ENCODE data around the gene NME3.

Gene NME3

DNA sequence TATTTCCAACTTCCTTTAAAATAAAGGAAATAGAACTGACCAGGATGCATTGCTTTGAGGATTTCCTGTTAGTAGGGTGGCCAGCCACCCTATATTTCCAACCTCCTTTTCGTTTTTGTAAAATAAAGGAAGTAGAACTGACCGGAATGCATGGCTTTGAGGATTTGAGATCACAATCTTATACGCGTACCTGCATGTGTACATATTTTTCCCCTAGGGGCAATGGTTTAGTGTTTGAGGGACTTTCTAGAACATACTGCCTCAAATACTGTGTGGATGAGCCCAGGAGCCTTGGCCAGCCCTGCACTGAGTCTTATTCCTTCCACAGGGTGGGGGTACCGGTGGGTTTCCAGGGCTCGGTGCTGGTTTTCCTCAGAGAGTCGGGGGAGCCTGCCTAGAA is 39.7 kb downstream of the NME3 start:
- in situ Hi-C loops (cut with HindIII; ENCODE audit: low sequenced_read_pairs), result no loop called here

DNA sequence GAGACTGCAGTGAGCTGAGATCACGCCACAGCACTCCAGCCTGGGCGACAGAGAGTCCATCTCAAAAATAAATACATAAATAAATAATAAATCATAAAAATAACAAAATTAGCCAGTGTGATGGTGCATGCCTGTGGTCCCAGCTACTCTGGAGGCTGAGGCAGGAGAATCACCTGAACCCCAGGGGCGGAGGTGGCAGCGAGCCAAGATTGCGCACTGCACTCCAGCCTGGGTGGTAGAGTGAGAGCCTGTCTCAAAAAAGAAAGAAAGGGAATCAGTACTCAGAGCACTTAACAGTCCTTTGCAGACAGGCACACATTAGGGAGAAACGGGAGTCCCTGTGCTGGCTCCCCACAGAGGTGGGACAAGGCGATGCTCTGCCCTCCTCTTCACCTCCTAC is 40.3 kb downstream of the NME3 start:
- in situ Hi-C loops (cut with HindIII; ENCODE audit: low sequenced_read_pairs), result no loop called here

DNA sequence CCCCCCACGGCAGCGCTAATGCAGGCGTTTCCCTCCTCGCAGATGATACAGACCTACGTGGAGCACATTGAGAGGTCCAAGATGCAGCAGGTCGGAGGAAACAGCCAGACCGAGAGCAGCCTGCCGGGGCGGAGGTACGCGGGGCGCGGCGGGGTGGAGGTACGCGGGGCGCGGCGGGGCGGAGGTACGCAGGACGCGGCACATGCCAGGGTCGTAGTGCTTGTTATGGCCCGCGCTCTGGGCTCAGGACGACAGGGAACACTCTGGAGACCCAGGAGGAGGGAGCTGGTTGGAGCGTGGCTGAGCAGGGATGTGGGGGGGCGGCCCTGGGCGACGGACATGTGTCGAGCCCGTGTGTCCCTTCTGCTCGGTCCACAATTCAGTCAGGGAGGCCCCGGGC is 41.9 kb downstream of the NME3 start:
- in situ Hi-C loops (cut with HindIII; ENCODE audit: low sequenced_read_pairs), result no loop called here

DNA sequence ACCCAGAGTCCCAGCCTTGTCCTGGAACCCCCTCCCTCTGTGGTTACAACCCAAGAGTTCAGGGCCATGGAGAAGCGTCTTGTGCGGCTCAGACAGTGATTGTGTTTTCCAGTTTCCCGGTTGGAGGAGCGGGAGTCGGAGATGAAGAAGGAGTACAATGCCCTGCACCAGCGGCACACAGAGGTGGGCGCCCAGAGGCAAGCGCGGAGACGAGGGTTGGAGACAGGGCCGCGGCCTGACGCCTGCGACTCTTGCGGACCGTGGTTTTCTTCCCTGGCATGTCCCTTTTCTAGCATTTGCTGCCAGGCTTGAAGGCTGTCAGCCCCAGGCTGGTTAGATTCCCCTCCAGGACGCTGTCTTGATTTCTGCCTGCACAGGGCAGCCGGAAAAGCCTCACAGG is 42.3 kb downstream of the NME3 start:
- in situ Hi-C loops (cut with HindIII; ENCODE audit: low sequenced_read_pairs), result no loop called here

DNA sequence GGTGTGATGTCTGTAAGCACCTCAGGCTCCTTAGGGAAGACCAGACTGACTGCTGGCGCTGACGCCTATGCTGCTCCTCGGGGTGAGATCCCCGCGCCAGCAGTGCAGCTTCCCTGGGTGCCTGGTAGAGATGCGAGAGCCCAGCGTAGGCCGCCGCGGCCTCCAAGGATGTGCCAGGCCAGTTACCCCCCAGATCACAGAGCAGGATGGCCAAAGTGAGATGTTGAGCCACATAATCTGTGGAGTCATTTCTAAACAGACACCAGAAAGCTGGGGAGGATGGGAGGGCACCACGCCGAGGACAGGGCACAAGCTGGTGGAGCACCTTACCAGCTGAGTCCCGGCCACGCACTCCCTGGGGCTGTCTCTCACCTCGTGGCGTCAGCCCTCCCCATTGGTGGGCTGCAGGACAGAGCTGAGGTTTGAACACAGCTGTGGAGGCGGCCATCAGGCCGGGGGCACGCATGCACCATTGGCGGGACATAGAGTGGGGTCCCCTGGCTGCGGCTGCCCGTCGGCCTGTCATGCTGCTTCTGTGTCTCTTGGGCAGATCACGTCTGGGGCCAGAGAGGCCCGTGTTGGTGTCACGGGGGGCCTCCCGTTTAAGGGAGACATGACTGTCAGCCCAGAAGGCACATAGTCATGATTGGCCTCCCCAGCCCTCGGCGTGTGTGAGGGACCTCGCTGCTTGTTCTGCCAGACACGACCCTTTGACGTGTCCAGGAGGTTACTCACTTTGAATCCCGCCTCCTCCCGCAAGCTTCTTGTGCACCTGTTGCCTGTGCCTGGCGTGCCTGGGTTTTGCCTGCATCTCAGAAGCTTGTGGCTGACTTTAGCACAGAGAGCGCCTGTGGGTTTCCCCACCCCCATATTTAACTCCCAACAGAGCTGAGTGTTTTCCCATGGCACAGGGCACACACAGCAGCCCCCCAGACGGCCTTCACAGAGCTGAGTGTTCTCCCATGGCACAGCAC is 43.4 kb downstream of the NME3 start:
- in situ Hi-C loops (cut with HindIII; ENCODE audit: low sequenced_read_pairs), result no loop called here

DNA sequence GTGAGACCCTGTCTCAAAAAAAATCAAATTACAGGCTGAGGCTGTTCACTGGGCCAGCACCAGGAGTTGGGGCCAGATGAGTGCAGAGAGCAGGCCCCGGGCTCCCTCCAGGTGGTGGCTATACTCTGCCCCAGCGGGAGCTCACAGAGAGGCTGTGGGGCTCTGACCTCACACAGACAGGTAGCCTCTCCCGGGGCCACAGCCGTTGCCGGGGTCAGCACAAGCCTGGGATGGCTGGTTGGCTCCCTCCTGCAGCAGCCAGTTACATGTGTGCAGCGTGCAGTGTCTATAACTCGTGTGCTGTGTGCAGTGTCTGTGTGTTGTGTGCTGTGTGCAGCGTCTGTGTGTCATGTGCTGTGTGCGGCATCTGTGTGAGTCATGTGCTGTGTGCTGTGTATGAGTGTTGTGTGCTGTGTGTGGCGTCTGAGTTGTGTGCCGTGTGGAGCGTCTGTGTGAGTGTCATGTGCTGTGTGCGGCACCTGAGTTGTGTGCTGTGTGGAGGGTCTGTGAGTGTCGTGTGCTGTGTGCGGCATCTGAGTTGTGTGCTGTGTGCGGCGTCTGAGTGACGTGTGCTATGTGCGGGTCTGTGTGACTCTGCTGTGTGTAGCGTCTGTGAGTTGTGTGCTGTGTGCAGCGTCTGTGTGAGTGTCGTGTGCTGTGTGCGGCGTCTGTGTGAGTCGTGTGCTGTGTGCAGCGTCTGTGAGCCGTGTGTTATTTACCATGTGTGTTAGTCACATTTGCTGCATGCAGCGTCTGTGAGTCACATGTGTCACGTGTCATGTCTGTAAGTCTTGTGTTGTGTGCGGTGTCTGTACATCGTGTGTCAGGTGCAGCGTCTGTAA is 44.5 kb downstream of the NME3 start:
- in situ Hi-C loops (cut with HindIII; ENCODE audit: low sequenced_read_pairs), result no loop called here

DNA sequence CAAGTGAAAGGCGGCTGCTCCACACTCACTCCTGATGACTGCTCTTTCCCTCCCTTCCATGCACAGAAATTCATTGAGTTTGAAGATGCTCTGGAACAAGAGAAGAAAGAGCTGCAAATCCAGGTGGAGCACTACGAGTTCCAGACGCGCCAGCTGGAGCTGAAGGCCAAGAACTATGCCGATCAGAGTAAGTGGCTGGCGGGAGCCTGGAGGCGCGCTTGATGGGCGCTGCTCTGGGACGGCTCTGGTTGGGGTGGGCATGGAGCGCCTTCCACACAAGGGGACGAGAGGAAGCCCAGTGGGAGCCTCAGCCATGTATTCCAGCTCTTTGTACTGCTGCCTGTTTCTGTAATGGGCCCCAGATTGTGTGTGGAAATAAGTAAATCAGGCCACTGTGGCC is 46.9 kb downstream of the NME3 start:
- in situ Hi-C loops (cut with HindIII; ENCODE audit: low sequenced_read_pairs), result no loop called here

DNA sequence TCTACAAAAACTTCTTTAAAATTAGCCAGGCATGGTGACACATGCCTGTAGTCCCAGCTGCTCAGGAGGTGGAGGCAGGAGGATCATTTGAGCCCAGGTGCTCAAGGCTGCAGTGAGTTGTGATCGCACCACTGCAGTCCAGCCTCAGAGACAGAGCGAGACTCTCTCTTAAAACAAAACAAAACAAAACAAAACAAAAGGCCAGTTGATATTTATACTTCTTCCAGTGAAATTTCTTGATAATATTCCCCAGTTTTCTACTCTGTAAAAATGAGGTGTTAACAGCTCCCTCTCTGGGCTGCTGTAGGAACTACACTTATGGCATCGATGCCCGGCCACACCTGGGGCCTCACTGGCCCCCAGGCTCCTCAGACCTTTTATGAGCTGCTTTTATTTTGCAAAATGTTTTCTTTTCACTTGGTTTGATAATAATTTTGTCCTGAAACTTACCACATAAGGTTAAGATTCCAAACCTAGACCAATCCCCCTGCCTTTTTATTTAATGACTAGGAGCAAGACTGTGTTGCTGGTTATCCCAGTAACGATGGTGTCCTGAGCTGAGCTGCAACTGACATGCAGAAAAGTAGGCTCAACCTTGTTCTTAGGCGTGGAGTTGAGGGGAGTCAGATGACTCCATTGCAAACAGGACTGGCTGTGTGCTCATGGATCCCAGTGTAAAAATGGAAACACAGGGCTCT is 47.7 kb downstream of the NME3 start:
- in situ Hi-C loops (cut with HindIII; ENCODE audit: low sequenced_read_pairs), result no loop called here

DNA sequence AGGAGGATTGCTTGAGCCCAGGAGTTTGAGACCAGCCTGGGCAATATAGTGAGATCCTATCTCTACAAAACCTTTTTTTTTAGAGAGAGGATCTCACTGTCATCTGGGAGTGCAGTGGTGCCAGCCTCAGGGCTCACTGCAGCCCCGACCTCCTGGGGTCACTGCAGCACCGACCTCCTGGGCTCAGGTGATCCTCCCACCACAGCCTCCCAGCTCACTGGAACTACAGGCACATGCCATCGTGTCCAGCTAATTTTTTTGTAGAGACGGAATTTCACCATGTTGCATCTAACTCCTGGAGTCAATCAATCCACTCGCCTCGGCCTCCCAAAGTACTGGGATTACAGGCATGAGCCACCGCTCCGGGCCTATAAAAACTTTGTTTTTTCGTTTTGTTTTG is 50.0 kb downstream of the NME3 start:
- in situ Hi-C loops (cut with HindIII; ENCODE audit: low sequenced_read_pairs), result no loop called here

All from endothelial cell of hepatic sinusoid (primary cell).